Stimulated activated CD4-positive, alpha-beta T cell treated with anti-CD3 and anti-CD28 coated beads, TNF-alpha, amount 100 ng/mL, for 4 hours (primary cell): ENCODE data around the gene SLC38A10.

Experiments
- DNase-seq, 3 experiments: peaks; one replicate each; pipeline ENCODE4 v3.0.0-alpha.2; 2020; ENCODE audit warnings: low read depth in 3 of 3

Gene SLC38A10

DNA sequence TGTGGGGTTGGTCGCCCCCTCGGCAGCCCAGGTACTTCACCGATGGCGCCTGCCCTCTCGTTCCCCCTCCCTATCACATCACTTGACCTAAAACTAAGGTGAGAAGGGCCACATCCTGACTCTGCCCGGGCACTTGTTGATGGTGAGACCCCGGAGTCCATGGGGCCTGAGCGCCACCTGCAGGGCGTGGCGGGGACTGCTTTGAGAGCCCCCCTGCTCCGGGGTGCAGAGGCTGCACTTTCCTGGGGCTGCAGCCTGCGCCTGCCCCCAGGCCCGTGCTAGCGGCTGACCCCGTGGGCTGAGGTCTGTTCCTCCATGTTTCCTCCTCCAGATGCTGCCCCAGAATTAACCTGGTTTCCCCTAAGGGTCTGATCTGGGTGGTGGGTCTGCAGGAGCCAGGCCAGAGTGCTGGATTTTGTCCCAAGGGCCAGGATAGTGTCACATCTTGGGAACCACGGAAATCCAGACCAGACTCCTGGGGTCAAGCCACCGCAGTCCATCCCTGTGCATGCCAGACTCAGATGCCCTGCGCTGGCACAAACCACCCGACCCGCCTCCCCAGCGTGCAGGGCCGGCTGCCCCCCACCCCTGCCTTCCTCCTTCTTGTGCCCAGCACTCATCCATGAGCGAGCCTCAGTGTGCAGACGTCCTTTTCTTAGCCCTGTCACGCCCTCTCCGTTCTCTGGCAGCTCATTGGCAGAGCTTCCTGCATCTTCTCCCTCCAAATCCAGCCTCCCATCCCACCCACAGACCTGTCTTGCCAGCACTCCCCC is 53.3 kb downstream of the SLC38A10 start:
- DNase-seq: peak; percentile 36 to 47 (median 41)

DNA sequence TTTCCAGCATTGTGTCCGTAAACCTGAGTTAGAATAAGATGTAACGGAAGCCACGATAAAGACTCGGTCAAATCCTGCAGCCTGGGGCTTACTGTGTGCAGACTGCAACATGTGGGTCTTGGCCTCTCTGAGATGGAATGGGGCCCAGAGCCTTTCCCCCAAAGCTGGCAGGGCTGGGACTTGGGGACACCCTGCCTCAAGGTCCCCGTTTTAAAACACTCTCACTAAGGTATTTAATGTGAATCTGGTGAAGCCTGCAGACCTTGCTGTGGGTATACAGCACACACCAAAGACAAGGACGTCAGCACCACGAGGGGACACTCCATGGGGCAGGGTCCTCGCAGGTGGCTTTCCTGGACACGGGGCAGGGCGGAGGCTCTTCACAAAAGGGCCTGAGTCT is 53.9 kb downstream of the SLC38A10 start:
- no peak for DNase-seq

DNA sequence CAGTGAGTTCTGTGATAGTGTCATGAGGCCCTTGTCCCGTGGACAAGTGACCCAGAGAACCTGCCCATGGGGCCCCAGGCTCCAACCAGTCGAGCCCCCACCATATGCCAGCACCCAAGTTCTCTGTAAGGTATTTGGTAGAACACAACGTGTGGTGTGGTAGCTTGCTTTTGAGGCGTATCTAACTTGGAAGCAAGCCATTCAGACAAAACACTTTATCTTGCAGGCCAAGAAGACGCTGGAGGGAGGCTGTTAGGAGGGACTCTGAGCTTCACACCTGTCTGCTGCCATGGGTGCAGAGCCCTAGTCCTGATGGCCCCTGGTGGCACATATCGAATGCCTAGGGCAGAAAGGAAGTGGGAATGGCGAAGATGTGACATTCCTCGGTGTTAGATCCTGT is 54.3 kb downstream of the SLC38A10 start:
- no peak for DNase-seq

DNA sequence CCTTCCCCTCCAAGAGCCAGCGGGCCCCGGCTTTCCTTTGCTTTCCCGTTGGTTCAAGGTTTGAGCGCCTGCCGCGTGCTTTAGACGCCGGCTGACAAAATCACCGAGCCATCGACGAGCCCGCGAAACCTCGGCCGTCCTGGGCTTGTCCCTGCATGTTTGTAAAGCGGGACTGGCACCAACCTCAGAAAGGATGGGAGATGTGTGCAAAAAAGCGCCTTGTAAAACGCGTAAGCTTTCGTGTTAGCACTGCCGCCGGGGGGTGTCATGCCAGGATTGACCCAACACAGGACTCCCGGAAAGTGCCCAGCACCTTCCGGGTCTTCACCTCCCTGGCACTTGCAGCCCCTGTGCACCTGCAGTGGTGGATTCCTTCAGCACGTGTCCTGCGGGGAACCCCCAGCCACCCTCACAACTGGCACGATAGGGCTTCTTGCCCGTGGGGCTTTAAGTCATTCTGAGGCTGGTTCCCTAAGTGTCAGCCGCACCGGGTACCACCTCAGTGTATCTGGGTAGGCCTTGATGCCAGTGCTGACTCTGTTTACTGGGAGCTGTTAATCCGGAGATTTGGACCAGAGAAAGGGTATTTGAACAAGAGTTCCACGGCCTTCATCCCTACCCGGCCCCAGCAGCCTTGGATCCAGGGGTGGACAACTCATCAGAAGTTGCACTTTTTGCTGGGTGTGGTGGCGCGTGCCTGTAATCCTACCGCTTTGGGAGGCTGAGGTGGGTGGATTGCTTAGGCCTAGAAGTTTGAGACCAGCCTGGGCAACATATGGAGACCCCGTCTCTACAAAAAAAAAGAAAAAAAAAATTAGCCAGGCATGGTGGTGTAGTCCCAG is 55.2 kb downstream of the SLC38A10 start:
- peak; percentile 16 to 43 (median 22) for DNase-seq

DNA sequence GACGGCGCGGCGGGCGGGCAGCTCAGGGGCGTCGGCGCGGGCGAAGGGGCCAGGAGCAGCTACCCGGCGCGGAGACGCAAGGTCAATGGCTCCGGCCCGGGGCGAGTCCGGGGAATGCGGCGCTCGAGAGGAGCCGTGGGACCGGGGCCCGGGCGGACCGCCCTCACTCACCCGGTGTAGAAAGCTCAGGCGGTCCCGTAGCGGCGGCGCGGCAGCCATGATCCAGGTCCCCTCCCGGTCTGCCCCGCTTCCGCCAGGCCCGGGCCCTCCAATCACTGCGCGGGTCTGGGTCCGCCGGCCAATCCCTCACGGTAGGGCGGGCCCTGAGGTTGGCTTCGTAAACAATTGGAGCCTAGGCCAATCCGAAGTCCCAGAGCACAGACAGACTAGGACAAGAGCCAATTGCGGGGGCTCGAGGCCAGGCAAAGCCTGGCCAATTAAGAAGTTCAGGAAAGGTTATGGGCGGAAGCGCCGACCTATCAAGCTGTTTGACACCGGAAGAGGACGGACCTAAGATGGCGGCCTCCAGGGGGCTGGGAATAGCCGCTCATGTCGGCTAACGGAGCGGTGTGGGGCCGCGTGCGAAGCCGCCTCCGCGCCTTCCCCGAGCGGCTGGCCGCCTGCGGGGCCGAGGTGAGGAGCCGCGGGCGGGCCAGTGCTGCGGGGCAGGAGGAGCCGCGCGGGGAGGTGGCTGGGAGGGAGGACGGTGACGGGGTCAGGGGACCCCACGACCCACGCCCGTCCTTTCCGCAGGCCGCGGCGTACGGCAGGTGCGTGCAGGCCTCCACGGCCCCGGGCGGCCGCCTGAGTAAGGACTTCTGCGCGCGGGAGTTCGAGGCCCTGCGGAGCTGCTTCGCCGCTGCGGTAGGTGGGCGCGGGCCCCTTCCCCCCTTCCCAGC is 56.0 kb downstream of the SLC38A10 start, which contains the start of the genes NDUFAF8 and TEPSIN:
TSS of gene NDUFAF8 (plus strand) at position 504 of the 899 bp plus-strand sequence. CDS start at position 550, 46 bp downstream.
TSS of gene TEPSIN (minus strand) at position 241 of the 899 bp plus-strand sequence. CDS start at position 219, 22 bp downstream.
- DNase-seq: peak; percentile 86 to 91 (median 88)

DNA sequence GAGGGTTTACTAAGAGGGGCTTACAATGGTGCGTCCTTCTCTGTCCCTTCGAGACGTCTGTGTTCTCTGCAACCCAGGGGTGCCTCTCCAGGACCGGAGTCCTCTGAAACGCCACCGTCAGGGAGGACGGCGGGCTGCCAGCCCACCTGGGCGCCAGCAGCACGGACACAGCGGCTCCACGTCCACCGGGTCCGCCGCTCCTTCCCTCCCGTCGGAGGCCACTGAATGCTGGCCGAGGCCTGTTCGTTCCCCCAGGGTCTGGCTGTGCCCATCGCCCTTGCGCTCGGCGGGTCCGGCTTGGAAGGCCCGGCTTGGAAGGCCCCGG is 56.7 kb downstream of the SLC38A10 start:
- no peak for DNase-seq

DNA sequence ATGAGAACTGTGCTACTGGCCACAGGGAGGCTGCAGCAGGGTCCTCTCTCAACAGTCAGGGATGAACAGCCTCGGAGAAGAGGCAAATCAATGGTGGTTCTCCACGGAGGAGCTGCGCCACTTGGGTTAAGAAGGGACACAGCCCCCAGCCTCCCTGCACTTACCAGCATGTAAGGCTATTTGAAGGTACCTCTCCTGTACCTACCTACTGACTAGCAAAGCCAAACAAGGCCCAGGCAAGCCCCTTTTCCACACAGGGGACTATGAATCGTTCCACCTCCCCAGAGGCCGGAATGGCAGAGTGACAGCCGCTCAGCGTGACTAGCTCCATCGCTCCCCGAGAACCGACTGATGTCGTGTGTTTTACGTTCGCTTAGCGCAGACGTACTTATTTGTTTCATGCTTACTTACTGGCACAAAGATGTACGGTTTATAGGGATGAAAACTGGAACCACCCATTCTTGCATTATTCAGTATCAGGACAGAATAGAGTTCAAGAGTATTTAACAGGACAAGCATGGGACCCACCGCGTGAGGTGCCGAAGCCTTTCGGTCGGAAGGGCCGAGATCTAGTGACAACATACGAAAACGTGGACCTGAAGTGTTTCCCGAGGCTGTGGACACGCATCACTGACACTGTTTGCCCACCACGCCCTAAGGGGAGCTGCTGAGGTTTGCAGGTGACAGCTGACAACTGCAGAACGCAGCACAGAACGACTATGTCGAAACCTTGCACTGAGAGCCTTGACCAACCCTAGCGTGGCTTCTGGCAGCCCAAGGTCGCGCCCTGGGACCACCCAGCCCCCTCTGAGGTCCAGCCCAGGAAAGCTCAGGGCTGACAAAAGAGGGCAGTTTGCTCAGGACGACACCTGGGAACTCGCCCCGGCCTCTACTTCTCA is 57.3 kb downstream of the SLC38A10 start:
- DNase-seq: no peak

DNA sequence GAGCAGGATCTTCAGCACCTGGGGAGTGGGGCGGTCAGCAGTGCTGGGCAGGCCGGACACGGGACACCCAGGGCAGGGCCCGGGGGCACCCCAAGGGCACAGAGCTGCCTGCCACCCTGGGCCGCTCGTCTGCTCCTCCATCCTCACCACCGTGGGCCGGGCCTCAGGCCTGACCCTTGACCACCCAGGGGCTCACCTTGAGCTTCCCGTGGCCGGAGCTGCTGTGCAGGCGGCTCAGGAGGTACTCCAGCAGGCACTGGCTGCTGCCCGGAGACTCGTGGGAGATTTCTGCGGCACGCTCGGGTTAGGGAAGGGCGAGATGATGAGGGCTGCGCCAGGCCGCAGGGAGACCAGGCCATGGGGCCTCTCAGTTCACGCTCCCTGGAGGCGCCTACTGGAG is 58.3 kb downstream of the SLC38A10 start:
- no peak for DNase-seq

DNA sequence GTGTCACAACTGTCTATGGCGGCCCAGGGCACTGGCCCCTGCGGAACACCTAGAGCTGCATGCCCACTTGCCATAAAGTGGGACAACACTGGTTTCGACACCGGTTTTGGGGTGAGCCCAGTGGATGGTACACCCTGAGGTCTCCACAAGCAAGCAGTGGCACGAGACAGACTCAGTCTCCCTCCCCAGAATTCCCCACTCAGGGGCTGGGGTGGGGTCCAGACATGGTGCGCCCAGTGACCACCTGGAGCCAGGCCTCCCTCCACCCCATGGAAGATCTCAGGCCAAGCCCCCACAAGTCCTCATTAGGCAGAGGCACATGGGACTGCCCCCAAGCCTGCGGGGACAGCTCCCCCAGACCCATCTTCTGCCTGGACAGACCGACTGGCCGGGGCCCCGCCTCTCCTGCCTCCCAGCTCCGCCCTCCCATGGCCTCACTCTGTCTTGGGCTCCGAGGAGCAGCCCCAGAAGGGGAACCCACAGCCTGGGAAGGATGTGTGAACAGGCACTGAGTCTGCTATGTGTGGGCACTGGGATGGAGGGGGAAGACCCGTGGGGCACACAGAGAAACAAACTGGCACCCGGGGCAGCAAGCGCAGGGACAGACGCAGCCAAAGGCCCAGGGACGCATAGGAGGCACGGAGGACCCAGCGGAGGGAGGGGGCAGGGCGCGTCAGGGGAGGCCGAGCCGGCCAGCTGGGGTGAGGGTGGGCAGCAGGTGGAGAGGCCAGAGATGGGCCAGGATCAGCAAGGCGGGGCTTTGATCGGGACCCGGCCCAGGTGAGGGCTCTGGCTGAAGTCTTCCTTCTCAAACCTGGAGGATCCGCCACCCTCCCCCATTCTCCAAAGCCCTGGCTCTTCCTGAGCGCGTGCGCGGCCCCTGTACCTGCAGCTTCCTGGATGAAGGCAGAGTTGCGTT is 59.0 kb downstream of the SLC38A10 start:
- DNase-seq: no peak

DNA sequence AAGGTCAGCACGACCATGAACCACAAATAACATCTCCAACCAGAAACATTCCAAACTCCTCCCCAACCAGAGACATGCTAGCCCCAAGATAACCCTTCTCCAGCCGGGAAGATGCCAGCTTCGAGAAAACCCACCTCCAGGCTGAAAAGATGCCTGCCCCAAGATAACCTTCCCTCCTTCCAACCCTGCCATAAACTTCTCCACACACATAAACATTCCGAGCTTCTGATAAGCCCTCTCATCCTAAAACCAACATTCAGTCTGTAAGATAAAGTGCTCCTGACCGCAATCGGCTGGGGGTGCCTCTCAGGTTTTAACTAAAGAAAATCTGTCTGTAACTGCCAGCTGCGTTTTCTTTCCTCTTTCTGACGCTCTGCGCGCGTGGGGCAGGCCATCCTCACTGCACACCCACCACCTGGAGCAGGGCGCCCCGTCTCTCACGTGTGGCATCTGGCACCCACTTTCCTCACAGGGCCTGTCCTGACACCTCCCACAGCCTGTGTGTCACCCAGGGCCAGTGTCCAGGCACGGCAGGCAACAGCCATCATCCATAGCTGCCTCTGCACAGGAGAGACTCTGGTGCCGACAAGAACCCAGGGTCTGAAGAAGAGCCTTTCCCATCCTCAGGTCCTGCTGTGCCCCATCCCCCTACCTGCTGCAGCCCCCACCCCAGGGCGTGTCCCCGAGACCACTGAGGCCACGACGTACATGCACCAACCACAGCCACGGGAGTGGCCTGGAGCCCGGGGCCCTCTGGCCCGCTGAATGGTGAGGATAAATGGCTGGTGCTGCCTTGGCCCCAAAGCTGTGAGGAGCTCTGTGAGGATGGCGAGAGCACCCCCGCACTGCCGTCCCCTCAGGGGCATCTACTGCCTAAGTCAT is 59.9 kb downstream of the SLC38A10 start:
- no peak for DNase-seq

DNA sequence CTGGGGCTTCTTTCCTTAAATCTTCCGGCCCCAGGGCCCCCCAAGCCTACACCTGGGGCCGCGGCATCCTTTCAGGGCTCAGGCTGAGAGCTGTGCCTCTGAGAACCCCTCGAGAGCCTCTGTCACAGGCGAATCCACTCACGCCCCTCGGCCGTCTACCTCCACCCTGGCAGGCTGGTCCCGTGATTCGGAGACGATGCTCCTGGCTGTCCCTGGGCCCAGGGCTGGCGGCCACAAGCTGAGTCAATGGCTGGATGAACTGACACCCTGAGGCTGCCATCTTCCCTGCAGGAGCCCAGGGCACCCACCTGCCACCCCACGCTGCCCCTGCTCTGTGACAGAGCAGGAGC is 60.6 kb downstream of the SLC38A10 start:
- no peak for DNase-seq

DNA sequence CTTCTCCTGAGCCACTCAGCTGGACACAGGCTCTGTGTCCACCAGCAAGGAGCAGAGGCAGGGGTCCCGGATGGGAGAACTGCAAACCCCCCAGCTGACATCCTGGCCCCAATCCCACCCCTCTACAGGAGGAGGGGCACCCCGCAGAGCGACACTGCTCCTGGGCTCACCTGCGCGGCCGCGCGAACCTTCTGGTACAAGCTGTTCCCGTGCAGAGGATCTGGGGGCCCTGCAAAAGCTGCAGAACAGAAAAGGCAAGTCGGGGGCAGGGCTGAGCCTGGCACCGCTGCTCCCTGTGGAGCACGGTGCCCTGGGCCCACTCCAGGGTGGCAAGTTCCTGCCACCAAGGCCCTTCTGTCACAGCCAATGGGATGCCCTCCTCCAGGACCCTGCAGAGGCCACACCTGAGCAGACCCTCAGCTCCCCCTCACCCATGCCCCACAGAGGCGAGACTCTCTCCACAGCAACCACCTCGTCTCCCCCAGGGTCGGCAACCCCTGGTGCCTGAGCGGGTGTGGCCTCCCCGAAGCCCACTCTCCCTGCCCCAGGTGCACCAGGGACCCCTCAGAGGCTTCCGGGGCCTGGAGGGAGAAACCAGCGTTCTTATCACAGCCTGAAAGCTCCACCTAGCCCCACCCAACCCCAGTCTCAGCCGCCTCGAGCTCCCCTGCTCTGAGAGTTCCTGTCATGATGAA is 61.1 kb downstream of the SLC38A10 start:
- DNase-seq: no peak

DNA sequence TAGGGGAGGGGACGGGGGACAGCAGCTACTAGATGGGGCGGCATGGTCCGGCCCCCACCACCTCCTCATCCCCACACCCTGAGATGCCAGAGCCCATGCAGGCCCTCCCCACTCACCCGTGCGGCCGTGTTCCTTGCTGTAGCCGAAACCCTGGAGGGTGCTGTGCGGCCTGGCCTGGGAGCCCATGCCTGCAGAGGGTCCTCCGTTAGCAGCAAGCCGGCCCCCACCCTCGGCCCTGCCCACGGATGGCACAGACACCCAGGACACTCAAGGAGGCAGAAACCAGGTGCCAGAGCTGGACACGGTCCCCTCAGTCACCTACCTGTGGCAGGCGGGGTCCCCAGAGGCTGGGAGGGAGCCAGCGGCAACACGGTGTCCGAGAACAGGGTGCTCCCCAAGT is 61.8 kb downstream of the SLC38A10 start:
- no peak for DNase-seq

DNA sequence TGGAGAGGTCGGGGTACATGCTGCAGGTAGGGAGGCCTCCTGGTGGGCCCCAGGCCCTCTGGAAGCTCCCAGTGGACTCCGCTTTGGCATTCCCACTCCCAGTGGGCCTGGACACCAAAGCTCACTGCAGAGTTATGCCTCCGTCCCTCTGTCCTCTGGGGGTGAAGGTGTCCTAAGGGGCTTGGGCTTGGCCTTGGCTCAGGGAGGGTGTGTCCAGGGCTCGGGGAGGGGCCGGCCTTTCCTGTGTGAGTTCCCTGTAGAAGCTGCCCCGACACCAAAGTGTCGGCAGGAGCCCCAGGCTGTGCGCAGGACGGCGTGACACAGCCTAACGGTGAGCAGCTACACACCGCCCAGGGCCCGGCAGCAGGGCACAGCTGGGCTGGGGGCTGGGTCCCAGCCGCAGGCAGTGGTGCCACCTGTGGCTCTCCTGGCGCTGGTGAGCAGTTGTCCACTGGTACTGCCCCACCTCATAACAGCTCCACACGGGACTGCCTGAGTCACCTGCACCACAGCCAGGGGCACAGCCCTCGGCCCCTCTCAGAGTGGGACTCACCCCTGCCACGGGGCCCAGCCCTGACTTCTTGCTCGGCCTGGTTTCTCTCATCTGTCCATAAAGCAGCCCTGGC is 62.4 kb downstream of the SLC38A10 start:
- no peak for DNase-seq

DNA sequence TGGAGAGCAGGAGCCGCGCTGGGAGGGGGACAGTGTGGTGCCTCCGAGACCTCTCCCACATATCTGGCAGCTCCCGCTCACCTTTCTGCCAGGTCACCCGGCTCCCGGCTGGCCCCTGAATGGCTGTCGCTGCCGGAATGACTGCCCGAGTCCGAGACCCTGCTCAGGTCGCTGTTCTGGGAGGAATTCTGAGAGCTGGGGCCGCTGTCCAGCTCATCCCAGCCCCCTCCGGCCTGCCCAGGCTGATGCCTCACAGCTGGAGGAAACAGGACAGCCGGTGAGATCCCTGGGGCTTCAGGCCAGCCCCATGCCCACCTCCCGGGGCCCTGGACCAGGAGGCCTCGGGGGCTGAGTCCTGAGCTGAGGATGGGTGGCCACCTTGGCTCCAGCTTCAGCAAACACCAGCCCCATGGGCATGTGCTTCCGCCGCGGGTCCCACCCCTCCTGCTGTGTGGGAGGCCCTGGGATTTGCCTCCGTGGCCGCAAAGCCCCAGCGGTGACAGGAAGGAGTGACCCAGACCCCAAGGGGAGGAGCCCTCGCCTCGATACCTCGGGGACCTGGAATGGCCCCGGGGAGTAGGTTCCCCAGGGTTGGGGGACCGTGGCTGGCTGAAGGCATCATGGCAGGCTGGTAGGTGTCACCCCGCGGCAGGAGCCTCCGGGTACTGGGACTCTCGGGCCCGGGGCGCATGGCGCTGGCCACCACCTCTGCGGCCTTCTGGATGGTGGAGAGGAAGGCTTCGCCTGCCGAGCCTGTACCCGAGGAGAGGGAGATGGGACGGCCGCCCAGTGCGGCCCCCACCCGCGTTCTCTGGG is 63.1 kb downstream of the SLC38A10 start:
- no peak for DNase-seq

DNA sequence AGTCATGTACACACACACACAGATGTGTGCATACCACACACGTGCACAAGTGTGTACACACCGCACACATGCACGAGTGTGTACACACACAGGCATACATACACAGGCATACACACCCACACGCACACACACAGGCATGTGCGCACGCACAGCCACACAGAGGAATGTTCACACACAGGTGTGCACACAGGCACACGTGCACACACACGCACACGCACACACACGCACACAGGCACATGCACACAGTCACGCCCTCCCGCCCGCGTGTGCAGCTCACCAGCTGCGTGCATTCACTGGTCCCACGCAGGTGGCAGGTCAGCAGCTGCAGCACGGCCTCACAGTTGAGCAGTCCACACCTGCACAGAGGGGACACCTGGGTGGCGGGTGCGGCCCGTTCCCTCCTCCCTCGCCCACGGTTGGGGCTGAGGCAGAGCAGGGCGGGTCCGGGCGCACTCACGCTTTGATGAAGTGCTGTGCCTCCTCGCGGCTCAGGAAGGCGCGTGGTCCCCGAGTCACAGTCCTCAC is 63.9 kb downstream of the SLC38A10 start:
- DNase-seq: no peak
